ENCODE data around the gene CAPN5.

GRCh38 chr11:77125695-77126094 lies 58.9 kb downstream of the CAPN5 start:
- no peak for TF ChIP-seq CTCF (IDR thresholded peaks at IDR 0.05; ENCODE audit: low read depth, low read length)
- no peak for TF ChIP-seq EZH2phosphoT487 (IDR thresholded peaks at IDR 0.05; ENCODE audit: low read depth)

Data from OCI-LY3 (cell line).